ENCODE results near the gene ACR. TPM values are rescaled to one million over a fixed set of nuclear protein-coding genes. Genes with fewer than 3 reads are reported as not detected.

ACR gene
- total and polyA plus RNA-seq, 2 of the 8 experiments (the other 6 are each of a cell fraction or from before 2014, with no cell fraction given) = 0.56 TPM; not detected in 1

DNA sequence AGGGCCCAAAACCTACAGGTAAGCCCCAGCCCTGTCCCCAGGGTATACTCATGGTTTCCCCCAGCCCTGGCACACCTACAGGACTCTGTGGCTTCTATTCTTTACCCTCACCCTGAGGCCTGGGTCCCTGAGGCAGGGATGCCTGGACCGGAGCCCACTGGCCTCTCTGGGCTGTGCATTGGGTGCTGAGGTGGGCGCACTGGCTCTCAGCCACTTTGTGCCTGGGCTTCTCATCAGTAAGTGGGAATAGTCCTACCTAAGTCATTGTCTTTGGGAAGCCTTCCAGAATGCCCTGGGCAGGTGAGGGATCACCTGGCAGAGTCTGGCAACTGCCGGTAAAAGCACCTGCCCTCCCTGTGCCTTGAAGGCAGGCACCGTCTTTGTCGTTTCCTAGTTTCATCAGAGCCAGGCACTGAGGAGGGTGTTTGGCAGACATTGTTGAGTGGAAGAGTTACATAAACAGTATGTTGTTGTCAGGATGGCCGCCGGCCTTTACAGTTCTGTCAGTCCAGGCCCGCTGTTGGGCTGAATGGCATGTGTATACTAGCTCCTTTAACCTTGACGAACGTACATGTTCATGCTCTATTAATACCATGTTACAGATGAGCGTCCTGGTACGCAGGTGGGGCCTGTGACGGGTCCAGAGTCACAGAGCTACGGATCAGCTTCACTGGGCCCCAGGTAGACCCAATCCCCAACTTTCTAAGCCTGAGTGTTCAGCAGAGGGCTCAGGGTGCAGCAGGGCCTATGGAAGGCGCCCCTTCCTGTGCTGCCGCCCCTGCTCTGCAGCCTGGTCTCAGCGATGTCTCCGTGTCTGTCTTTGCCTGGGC, 42.4 kb upstream of the ACR start (continued):
- TF ChIP-seq CBX8 (IDR thresholded peaks at IDR 0.05; ENCODE audit: borderline replicate concordance, low read depth, low read length) = no peak
- TF ChIP-seq ATF3 (IDR thresholded peaks at IDR 0.05; ENCODE audit: insufficient read depth, low read depth, low read length) = no peak
- TF ChIP-seq CHD1 (IDR thresholded peaks at IDR 0.05; ENCODE audit: low read depth, low read length) = no peak
- TF ChIP-seq EGR1 (IDR thresholded peaks at IDR 0.05; ENCODE audit: borderline replicate concordance, low read depth, low read length) = no peak
- TF ChIP-seq SP4 (IDR thresholded peaks at IDR 0.05; ENCODE audit: low read length) = no peak
- TF ChIP-seq HDAC6 (IDR thresholded peaks at IDR 0.05; ENCODE audit: low read depth, low read length) = no peak
- TF ChIP-seq ASH2L (IDR thresholded peaks at IDR 0.05; ENCODE audit: low read length) = no peak
- TF ChIP-seq POLR2AphosphoS5 (IDR thresholded peaks at IDR 0.05; ENCODE audit: low read depth, low read length) = no peak
- no peak for TF ChIP-seq RFX5 (IDR thresholded peaks at IDR 0.05; ENCODE audit: borderline replicate concordance, low read depth, low read length)

All from H1 (cell line).